H9 (cell line): ENCODE measurements around the gene SZRD1. TPM values are rescaled to one million over a fixed set of nuclear protein-coding genes. Genes with fewer than 3 reads are reported as not detected.

Experiments used
- DNase-seq: peaks from one replicate; pipeline ENCODE4 v3.0.0-alpha.2; 2017
- H2AFZ ChIP-seq: one replicate; pipeline ENCODE4 v1.6.1; 2013; ENCODE audit warnings: mild to moderate bottlenecking, low read length, control low read depth, moderate library complexity
- H2AK5ac ChIP-seq: 2 replicates; pipeline ENCODE4 v1.6.1; 2013; ENCODE audit warnings: low read length, control low read depth, mixed read lengths; ENCODE audit not compliant: insufficient read length
- H2BK120ac ChIP-seq: one replicate; pipeline ENCODE4 v1.6.1; 2013; ENCODE audit warnings: low read depth, mild to moderate bottlenecking, low read length, control low read depth, inconsistent platforms; ENCODE audit not compliant: poor library complexity, severe bottlenecking
- H2BK12ac ChIP-seq: 2 replicates; pipeline ENCODE4 v1.6.1; 2013; ENCODE audit warnings: low read length, control low read depth, mixed read lengths, low read depth; ENCODE audit not compliant: insufficient read length
- H2BK15ac ChIP-seq: 2 replicates; pipeline ENCODE4 v1.6.1; 2013; ENCODE audit warnings: low read depth, low read length, control low read depth
- H2BK20ac ChIP-seq: one replicate; pipeline ENCODE4 v1.6.1; 2013; ENCODE audit warnings: low read depth, mild to moderate bottlenecking, low read length, control low read depth, inconsistent platforms; ENCODE audit not compliant: poor library complexity, severe bottlenecking
- H2BK5ac ChIP-seq: 2 replicates; pipeline ENCODE4 v1.6.1; 2013; ENCODE audit warnings: low read length, control low read depth, mixed read lengths; ENCODE audit not compliant: insufficient read length
- H3K14ac ChIP-seq: 2 replicates; pipeline ENCODE4 v1.6.1; 2013; ENCODE audit warnings: low read length, control low read depth; ENCODE audit not compliant: insufficient read depth
- H3K18ac ChIP-seq: 2 replicates; pipeline ENCODE4 v1.6.1; 2013; ENCODE audit warnings: low read depth, mild to moderate bottlenecking, mixed read lengths, low read length, control low read depth; ENCODE audit not compliant: insufficient read length
- H3K23ac ChIP-seq: 2 replicates; pipeline ENCODE4 v1.6.1; 2013; ENCODE audit warnings: low read length, control low read depth, mixed read lengths, low read depth; ENCODE audit not compliant: insufficient read length
- H3K23me2 ChIP-seq: 2 replicates; pipeline ENCODE4 v1.6.1; 2013; ENCODE audit warnings: low read depth, mild to moderate bottlenecking, mixed read lengths, low read length, control low read depth; ENCODE audit not compliant: insufficient read length, poor library complexity, severe bottlenecking
- H3K27ac ChIP-seq: 2 replicates; pipeline ENCODE4 v1.5.1; 2013; ENCODE audit warnings: low read length, control low read depth, mixed read lengths, low read depth; ENCODE audit not compliant: insufficient read length
- H3K27me3 ChIP-seq: 2 replicates; pipeline ENCODE4 v1.6.1; 2013; ENCODE audit warnings: low read length, control low read depth, inconsistent platforms; ENCODE audit not compliant: insufficient read depth
- H3K4ac ChIP-seq: 2 replicates; pipeline ENCODE4 v1.6.1; 2013; ENCODE audit warnings: low read depth, mild to moderate bottlenecking, control low read depth, inconsistent platforms, low read length, moderate library complexity
- H3K4me1 ChIP-seq: 2 replicates; pipeline ENCODE4 v1.6.1; 2013; ENCODE audit warnings: low read length, control low read depth, inconsistent platforms; ENCODE audit not compliant: insufficient read depth
- H3K4me2 ChIP-seq: 2 replicates; pipeline ENCODE4 v1.6.1; 2013; ENCODE audit warnings: low read length, control low read depth, mixed read lengths; ENCODE audit not compliant: insufficient read length, insufficient read depth
- H3K56ac ChIP-seq: 2 replicates; pipeline ENCODE4 v1.6.1; 2013; ENCODE audit warnings: low read depth, mild to moderate bottlenecking, mixed read lengths, low read length, control low read depth; ENCODE audit not compliant: insufficient read length
- H3K79me1 ChIP-seq: 2 replicates; pipeline ENCODE4 v1.6.1; 2013; ENCODE audit warnings: low read depth, mild to moderate bottlenecking, moderate library complexity, low read length, control low read depth, inconsistent platforms; ENCODE audit not compliant: insufficient read depth, poor library complexity, severe bottlenecking
- H3K79me2 ChIP-seq: 2 replicates; pipeline ENCODE4 v1.6.1; 2013; ENCODE audit warnings: low read length, control low read depth, inconsistent platforms; ENCODE audit not compliant: insufficient read depth
- H3K9ac ChIP-seq: 2 replicates; pipeline ENCODE4 v1.6.1; 2013; ENCODE audit warnings: low read length, control low read depth, mixed read lengths; ENCODE audit not compliant: insufficient read length; ENCODE audit errors: extremely low read depth
- H3K9me3 ChIP-seq: one replicate; pipeline ENCODE4 v1.6.1; 2013; ENCODE audit warnings: low read depth, low read length, inconsistent platforms; ENCODE audit not compliant: control insufficient read depth
- H3T11ph ChIP-seq: one replicate; pipeline ENCODE4 v1.6.1; 2013; ENCODE audit warnings: mild to moderate bottlenecking, low read length, control low read depth, inconsistent platforms
- H4K20me1 ChIP-seq: one replicate; pipeline ENCODE4 v1.6.1; 2013; ENCODE audit not compliant: control insufficient read depth, insufficient read length, insufficient read depth
- H4K5ac ChIP-seq: 2 replicates; pipeline ENCODE4 v1.6.1; 2013; ENCODE audit warnings: low read depth, mild to moderate bottlenecking, mixed read lengths, low read length, control low read depth; ENCODE audit not compliant: insufficient read length
- H4K8ac ChIP-seq: replicated peaks from 2 replicates; pipeline ENCODE4 v1.6.1; 2013; ENCODE audit warnings: low read length, control low read depth, mixed read lengths, low read depth; ENCODE audit not compliant: insufficient read length
- H4K91ac ChIP-seq: 2 replicates; pipeline ENCODE4 v1.6.1; 2013; ENCODE audit warnings: low read depth, mild to moderate bottlenecking, moderate library complexity, mixed read lengths, low read length, control low read depth; ENCODE audit not compliant: insufficient read length
- H3K27ac Mint-ChIP-seq, 3 experiments: 2 replicates in 2 of 3; 3 replicates in 1 of 3; pipeline ENCODE4 v1.8.0; 2020 to 2021; ENCODE audit warnings: mixed read lengths in 3 of 3, mild to moderate bottlenecking in 1 of 3, moderate library complexity in 1 of 3
- H3K27me3 Mint-ChIP-seq: 2 replicates; pipeline ENCODE4 v1.8.0; 2021; ENCODE audit warnings: low read depth, mild to moderate bottlenecking, moderate library complexity, mixed read lengths
- H3K36me3 Mint-ChIP-seq, 3 experiments: 2 replicates in 2 of 3; 3 replicates in 1 of 3; pipeline ENCODE4 v1.8.0; 2020 to 2021; ENCODE audit warnings: low read depth in 3 of 3, mixed read lengths in 3 of 3; ENCODE audit not compliant: insufficient read depth in 1 of 3
- H3K4me1 Mint-ChIP-seq, 2 experiments: 2 replicates each; pipeline ENCODE4 v1.8.0; 2020; ENCODE audit warnings: mixed read lengths in 2 of 2
- H3K4me3 Mint-ChIP-seq, 2 experiments: 2 replicates in 1 of 2; 3 replicates in 1 of 2; pipeline ENCODE4 v1.8.0; 2020 to 2021; ENCODE audit warnings: mild to moderate bottlenecking in 2 of 2, mixed read lengths in 2 of 2, moderate library complexity in 1 of 2
- H3K9me3 Mint-ChIP-seq, 2 experiments: 2 replicates in 1 of 2; 3 replicates in 1 of 2; pipeline ENCODE4 v1.8.0; 2020; ENCODE audit warnings: mild to moderate bottlenecking in 2 of 2, mixed read lengths in 2 of 2, moderate library complexity in 1 of 2
- CTCF ChIP-seq: fragments of 200-600 bp; sonication (generic); conservative IDR thresholded peaks from 3 replicates; pipeline ENCODE4 v1.8.0; 2021; ENCODE audit warnings: antibody characterized with exemption, mild to moderate bottlenecking
- WGBS: extraction: QIAGEN DNeasy Blood & Tissue Kit; methylation state at CpG from one replicate; pipeline ENCODE4 v1.1.7; 2013; ENCODE audit warnings: missing lambda C conversion rate, low lambda C conversion rate, mixed read lengths; ENCODE audit not compliant: insufficient read length; ENCODE audit errors: extremely low coverage; 5-methylcytosine and 5-hydroxymethylcytosine counted together
- total RNA-seq: library from RNA; stranded (reverse); gene quantifications from 2 replicates; pipeline ENCODE4 v1.2.1, GENCODE V29; 2021

Gene SZRD1
- total RNA-seq, 1 experiment from 2014 or later, result 118 TPM

DNA sequence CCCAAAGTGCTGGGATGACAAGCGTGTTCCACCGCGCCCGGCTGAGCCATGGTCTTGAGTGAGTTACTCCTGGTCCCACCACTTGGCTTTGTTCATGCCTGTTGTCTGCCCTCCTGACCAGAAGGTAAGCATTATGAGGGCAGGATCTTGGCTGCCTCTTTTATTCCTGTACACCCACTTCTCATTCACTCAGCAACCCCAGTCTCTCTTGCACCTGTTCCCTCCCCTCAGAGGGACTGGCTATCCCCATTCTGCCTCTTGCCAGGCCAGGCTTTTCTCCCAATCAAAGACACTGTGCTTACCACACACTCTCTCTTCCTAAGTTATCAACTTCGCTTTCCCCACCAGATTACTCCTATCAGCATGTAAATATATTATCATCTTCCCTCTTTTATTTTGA, 43.8 kb downstream of the SZRD1 start:
- Histone ChIP-seq H3K4me2 (no peak overlapping the region), H2BK12ac (no peak overlapping the region), H3K18ac (no peak overlapping the region), H4K8ac (no peak overlapping the region), H3K14ac (no peak overlapping the region), H3K23me2 (no peaks in the 10 kb centered on the region), H3K27me3 (no peaks in the 10 kb centered on the region), H4K20me1 (no peaks in the 10 kb centered on the region), H2AK5ac (no peak overlapping the region), H3K9ac (no peak overlapping the region), H2BK15ac (no peak overlapping the region), H3K79me2 (no peaks in the 10 kb centered on the region), H2BK5ac (no peak overlapping the region), H3K4ac (no peak overlapping the region), H2AFZ (no peak overlapping the region), H4K91ac (no peak overlapping the region), H3K23ac (no peak overlapping the region), H2BK120ac (no peak overlapping the region), H3K79me1 (no peaks in the 10 kb centered on the region), H3K9me3 (no peaks in the 10 kb centered on the region), H4K5ac (no peak overlapping the region), H3T11ph (no peak overlapping the region), H2BK20ac (no peak overlapping the region), H3K27ac (no peak overlapping the region), H3K56ac (no peak overlapping the region), H3K4me1 (no peaks in the 10 kb centered on the region; the same call in 1 of the 2 replicates)
- Mint-ChIP-seq H3K36me3 (no peaks in the 10 kb centered on the region; a peak in 1 of 7 replicates), H3K27ac (no peak overlapping the region; a peak in 1 of 7 replicates), H3K4me3 (no peak overlapping the region), H3K27me3 (peaks cover 12% of the 10 kb centered on the region), H3K4me1 (peaks cover 5 to 10% of the 10 kb centered on the region in 2 experiments), H3K9me3 (no peaks in the 10 kb centered on the region)
- WGBS, result no CpG with 5 or more reads among the region's 5 CpGs
- no peak for DNase-seq
- TF ChIP-seq CTCF, result no peak
